ENCODE measurements around the gene CCND1.

The CCND1 gene

GRCh38 chr11:69702769-69703452 lies 62.0 kb downstream of the CCND1 start:
- Histone ChIP-seq H3K4me3 (ENCODE audit: low read length) (no peak overlapping the region), H3K4me1 (ENCODE audit: control insufficient read depth, low read length) (peaks cover 11% of the 10 kb centered on the region), H3K9me2 (replicated peaks; ENCODE audit: control insufficient read depth, low read length) (no peaks in the 10 kb centered on the region), H3K36me3 (ENCODE audit: control insufficient read depth, low read length) (no peaks in the 10 kb centered on the region), H3K27ac (ENCODE audit: low read depth, low read length) (no peak overlapping the region), H3K27me3 (ENCODE audit: control insufficient read depth, low read length) (peaks cover 29% of the 10 kb centered on the region), H3K9me3 (ENCODE audit: control insufficient read depth, insufficient read depth, low read length) (no peaks in the 10 kb centered on the region), H4K20me1 (ENCODE audit: control insufficient read depth, insufficient read depth, low read depth, low read length) (peaks cover 7% of the 10 kb centered on the region; the same call in 1 of the 2 replicates), H3K4me2 (ENCODE audit: low read length) (no peak overlapping the region), H3K79me2 (ENCODE audit: control insufficient read depth, low read length) (no peaks in the 10 kb centered on the region), H3F3A (ENCODE audit: control insufficient read depth, insufficient read depth) (no peaks in the 10 kb centered on the region; the same call in 1 of the 2 replicates)
- TF ChIP-seq, protein P1, sequence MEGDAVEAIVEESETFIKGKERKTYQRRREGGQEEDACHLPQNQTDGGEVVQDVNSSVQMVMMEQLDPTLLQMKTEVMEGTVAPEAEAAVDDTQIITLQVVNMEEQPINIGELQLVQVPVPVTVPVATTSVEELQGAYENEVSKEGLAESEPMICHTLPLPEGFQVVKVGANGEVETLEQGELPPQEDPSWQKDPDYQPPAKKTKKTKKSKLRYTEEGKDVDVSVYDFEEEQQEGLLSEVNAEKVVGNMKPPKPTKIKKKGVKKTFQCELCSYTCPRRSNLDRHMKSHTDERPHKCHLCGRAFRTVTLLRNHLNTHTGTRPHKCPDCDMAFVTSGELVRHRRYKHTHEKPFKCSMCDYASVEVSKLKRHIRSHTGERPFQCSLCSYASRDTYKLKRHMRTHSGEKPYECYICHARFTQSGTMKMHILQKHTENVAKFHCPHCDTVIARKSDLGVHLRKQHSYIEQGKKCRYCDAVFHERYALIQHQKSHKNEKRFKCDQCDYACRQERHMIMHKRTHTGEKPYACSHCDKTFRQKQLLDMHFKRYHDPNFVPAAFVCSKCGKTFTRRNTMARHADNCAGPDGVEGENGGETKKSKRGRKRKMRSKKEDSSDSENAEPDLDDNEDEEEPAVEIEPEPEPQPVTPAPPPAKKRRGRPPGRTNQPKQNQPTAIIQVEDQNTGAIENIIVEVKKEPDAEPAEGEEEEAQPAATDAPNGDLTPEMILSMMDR (IDR thresholded peaks at IDR 0.05; ENCODE audit: low read depth, low read length, poor library complexity, severe bottlenecking), result no peak
- TF ChIP-seq EZH2phosphoT487 (IDR thresholded peaks at IDR 0.05; ENCODE audit: borderline replicate concordance, low read length), result no peak

DNA sequence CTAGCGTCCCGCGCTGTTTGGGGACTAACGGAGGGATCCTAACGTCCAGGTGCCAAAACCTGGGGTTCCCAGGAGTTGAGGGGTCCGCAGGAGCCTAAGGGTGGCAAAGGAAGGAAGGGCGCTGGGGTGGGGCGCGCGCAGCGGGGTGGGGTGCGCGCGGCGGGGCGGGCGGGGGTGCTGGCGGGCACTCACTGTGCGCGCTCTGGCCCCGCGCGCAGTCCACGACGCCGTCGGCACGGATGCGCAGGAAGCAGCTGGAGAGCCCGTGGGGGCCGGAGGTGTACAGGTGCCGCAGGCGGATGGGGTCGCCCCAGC lies 62.5 kb downstream of the CCND1 start:
- H3K79me2 ChIP-seq (ENCODE audit: control insufficient read depth, low read length), result no peaks in the 10 kb centered on the region
- peaks cover 7% of the 10 kb centered on the region; the same call in 1 of the 2 replicates for H4K20me1 ChIP-seq (ENCODE audit: control insufficient read depth, insufficient read depth, low read depth, low read length)
- H3K4me1 ChIP-seq (ENCODE audit: control insufficient read depth, low read length), result peaks cover 11% of the 10 kb centered on the region
- H3K4me3 ChIP-seq (ENCODE audit: low read length), result no peak overlapping the region
- H3K27ac ChIP-seq (ENCODE audit: low read depth, low read length), result no peak overlapping the region
- no peaks in the 10 kb centered on the region for H3K9me3 ChIP-seq (ENCODE audit: control insufficient read depth, insufficient read depth, low read length)
- no peaks in the 10 kb centered on the region; the same call in 1 of the 2 replicates for H3F3A ChIP-seq (ENCODE audit: control insufficient read depth, insufficient read depth)
- no peaks in the 10 kb centered on the region for H3K9me2 ChIP-seq (replicated peaks; ENCODE audit: control insufficient read depth, low read length)
- peaks cover 29% of the 10 kb centered on the region for H3K27me3 ChIP-seq (ENCODE audit: control insufficient read depth, low read length)
- H3K36me3 ChIP-seq (ENCODE audit: control insufficient read depth, low read length), result no peaks in the 10 kb centered on the region
- TF ChIP-seq, protein P1 (IDR thresholded peaks at IDR 0.05; ENCODE audit: low read depth, low read length, poor library complexity, severe bottlenecking), result no peak
- no peak for TF ChIP-seq EZH2phosphoT487 (IDR thresholded peaks at IDR 0.05; ENCODE audit: borderline replicate concordance, low read length)
- H3K4me2 ChIP-seq (ENCODE audit: low read length), result no peak overlapping the region

Measured in DOHH2 (cell line).